Stimulated activated CD8-positive, alpha-beta memory T cell treated with anti-CD3 and anti-CD28 coated beads, Interleukin-7, amount 100 ng/mL, for 4 hours (primary cell): ENCODE data around the gene SLC12A8.

Source experiments
- DNase-seq, 2 donors: peaks; one replicate each; pipeline ENCODE4 v3.0.0-alpha.2; 2020; ENCODE audit warnings: low read depth in 2 of 2

Gene SLC12A8

DNA sequence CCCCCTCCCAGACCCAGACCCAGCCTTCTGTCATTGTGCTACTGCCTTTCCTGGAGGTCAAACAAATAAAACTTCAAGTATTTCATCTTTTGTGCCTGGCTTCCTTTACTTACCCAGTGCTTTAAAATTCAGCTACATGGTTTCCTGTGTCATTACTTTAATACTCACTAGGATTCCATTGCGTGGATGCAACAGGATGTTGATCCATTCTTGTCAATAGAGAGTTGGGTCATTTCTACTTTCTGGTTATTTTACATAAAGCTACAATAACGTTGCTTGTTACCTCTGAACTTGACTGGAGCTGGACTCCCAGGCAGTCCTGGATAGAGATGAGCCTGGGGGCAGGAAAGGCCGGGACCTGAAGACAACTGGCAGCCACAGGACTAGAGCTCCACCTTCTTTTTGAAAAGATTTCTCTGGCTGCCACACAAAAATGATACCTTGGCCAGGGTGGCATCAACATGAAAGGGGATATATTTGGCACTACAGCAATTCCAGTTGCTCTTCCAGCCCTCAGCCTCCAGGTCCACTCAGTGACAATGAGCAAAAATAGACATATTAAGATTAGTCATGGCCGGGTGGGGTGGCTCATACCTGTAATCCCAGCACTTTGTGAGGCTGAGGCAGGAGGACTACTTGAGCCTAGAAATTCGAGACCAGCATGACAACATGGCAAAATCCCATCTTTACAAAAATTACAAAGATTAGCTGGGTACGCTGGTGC, 133.4 kb downstream of the SLC12A8 start:
- DNase-seq: no peak

DNA sequence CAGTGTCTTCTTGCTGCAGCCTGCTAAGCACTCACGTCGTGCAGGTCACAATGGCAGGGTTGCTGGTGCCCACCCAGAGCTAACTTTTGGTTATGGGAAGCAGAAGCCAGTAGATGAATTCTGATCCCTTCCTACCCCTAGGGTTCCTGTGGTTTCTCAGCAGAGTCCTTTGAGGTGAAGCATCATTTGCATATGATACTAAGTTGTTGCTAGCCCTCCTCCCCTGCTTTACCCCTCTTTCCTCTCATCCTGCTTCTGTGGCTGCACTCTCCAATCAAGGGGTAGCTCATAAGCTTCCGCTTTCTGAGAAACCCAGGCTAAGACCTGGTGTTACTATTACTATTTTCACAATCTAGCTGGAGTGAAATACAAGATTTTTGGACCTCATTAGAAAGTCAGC, 134.7 kb downstream of the SLC12A8 start:
- DNase-seq: no peak

DNA sequence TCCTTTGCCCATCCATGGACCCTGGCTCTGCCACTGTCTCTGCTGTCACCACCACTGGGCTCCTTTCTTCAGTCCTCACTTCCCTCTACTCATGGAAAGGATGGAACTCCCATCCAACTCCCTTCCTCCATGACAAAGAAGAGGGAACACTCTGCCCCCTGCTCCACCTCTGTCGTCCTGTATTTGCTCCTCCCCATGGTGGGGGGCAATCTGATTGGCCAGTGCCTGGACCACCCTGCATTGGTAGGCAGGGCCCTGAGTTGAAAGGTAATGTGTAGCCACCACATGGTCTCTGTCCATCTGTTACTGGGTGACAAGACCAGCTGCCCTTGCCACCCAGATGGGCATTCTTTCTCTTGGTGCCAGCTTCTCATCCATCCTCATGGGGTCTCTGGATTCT, 136.1 kb downstream of the SLC12A8 start:
- DNase-seq: no peak

DNA sequence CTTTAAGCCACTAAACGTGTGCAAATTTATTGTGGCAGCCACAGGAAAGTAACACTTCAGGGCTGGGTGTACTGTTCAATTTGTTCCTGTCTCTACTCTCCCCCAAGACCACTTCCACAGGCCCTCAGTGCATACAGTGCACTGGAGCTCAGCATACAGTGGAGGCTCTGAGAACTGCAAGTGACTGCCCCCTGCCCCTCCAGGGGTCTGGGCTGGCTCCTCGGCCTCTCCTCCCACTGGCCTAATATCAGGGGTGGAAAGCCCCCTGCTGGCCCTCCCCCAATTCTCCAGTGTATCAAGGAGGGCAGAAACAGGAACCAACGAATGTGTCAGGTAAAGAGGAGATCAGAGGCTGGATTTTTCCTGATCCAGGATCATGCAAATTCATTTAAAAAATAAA, 136.8 kb downstream of the SLC12A8 start:
- DNase-seq: no peak

- DNase-seq: no peak
Observed at GRCh38 chr3:125073390-125073905, 139.1 kb downstream of the SLC12A8 start.

DNA sequence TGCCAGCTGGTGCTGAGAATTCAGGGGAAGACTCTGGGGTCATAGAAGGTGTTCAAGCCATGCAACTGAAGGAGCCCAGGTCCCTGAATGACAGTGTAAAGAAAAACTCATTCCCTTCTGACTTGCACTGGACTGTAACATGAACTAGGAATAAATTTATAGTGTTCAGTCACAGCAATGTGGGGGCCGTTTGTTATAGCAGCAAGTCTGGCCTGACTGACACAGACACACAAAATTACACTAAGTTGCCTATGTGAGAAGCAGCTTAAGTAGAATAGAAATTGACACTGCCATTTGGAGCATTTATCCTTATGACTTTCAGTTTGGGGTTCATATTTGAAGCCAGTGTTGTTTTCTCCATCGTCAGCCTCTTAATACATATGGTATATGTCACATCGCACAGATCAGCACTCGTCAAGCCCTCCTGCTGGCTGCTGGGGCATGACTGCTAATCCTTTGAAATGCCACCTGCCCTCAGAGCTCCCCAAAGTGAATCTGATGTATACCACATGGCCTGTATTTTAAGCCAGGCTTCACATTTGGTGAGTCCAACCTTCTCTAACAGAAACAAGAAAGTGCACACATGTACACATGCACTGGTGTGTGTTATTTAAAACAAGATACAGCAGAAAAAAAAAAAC, 139.7 kb downstream of the SLC12A8 start:
- no peak for DNase-seq

GRCh38 chr3:125072301-125072700, 140.2 kb downstream of the SLC12A8 start:
- no peak for DNase-seq

DNA sequence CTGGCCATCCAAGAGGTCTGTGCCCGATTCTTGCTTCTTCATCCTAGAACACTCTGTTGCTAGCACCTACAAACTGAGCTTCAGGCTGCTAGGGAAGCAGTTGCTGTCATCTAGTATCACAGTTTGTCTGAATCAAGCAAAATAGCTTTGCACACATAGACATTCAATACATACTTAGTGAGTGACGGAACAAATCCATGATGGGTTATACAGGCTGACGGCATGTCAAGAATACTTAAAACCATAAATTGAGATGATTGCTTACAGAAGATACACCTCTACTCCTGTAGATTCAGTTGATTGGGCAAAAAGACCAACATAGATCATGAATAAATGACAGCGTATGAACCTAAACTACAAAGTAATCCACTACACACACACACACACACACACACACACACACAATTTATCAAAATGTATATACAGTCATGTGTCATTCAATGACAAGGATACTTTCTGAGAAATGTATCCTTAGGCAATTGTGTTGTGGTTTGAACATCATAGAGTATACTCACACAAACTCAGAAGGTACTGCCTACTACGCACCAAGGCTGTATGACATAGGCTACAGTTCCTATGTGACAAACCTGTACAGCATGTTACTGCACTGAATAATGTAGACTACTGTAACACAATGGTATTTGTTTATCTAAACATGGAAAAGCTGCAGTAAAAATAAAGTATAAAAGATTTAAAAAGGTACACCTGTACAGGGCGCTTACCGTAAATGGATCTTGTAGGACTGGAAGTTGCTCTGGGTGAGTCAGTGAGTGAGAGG, 142.4 kb downstream of the SLC12A8 start:
- DNase-seq: no peak

DNA sequence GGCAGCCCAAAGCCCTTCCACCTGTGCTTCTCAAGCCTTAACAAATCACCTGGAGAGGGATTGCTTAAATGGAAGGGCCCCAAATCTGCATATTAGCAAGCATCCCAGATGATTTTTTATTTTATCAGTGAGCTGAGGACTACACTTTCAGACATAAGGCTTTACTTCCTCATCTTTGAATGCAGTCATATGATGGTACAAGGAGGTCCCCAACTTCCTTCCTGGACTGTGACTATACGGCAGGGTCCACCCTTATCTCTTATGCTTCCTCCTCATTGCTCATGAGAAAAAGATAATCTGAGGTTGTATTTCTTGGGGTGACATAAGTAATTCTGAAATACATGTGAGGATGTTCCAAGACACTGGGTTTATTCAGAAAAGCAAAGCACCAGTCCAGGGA, 143.1 kb downstream of the SLC12A8 start:
- DNase-seq: no peak

DNA sequence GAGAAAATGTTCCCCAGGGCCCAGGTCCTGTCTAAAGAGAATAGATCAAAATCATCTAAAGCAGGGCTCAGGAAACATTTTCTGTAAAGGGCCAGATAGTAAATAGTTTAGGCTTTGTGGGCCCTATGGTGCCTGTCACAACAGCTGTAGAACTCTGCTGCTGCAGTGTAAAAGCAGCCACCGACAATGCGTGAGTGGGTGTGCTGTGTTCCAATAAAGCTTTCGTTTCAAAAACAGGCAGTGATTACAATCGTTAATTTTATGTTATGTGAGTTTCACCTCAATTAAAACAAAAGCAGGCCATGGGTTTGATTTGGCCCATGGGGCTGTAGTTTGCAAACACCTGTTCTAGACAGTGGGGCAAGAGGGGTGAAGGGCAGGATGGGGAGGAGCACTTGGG, 144.3 kb downstream of the SLC12A8 start:
- no peak for DNase-seq

DNA sequence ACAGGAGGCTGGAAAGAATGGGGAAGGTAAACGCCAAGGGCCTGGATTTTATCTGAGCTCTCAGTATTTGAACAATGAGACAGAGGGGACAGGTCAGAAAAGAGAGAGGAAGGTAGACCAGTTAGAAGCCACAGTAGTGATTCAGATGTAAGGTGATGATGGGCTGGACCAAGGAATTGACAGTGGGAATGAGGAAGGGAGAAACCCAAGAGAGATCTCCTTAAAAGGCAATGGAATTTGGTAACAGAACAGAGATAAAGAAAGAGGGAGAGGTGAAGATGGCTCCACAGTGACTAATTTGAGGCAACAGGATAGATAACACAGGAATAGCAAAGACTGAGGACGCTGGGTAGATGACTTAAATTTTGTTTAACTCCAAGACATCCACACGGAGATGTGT, 145.3 kb downstream of the SLC12A8 start:
- no peak for DNase-seq

DNA sequence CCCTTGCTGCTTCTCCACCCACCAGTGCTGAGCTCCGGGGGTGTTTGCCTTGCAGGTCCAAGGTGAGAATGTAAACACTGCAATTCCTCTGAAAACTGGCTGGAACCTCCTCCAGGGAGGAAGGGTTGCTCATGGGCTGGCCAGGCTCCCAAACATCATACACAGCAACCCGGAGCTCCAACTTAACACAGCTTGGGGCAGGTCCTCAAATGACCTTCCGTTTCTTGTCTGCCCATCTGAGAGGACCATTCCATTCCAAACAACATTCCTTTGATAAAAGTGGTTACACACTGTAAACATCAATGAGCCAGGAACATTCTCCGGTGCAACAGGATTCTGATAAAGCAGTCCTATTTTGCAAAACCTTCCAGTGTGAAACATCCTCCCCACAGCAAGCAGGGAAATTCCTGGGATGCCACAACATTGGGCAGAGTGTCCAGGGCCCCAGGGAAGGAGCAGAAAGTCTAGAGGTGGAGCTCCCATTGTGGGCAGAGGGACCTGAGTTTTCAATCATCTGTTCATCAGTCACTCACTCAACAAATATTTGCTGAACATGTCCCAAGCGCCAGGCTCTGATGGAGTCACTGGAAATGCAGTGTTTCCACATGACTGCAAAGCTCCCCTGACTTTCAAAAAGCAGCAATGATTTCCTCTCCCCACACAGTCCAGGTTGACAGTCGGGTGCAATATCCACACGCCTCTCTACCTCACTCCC, 149.5 kb downstream of the SLC12A8 start:
- no peak for DNase-seq

- no peak for DNase-seq
Observed at GRCh38 chr3:125061646-125062045, 150.9 kb downstream of the SLC12A8 start.

- DNase-seq: no peak
Observed at GRCh38 chr3:125061170-125061569, 151.4 kb downstream of the SLC12A8 start.

GRCh38 chr3:125059488-125060245, 152.9 kb downstream of the SLC12A8 start:
- no peak for DNase-seq

DNA sequence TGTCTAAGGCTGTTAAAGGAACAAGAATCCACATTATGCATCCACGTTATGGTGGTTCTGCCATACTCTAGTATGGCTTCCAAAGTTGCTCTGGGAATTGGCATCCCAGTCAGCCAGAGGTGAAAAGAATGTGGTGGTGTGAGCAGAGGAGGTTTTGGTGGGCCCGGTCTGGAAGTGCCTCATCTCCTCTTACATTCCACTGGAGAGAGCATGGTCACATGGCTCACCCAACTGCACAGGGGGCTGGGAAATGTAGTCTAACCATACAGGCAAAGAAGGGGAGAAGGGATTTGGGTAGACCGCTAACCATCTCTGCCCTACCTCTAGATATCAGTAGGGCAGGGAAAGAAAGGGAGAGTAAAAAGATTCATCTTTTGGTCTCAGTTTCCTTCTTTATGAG, 153.6 kb downstream of the SLC12A8 start:
- DNase-seq: no peak

GRCh38 chr3:125058529-125058928, 154.0 kb downstream of the SLC12A8 start:
- no peak for DNase-seq

DNA sequence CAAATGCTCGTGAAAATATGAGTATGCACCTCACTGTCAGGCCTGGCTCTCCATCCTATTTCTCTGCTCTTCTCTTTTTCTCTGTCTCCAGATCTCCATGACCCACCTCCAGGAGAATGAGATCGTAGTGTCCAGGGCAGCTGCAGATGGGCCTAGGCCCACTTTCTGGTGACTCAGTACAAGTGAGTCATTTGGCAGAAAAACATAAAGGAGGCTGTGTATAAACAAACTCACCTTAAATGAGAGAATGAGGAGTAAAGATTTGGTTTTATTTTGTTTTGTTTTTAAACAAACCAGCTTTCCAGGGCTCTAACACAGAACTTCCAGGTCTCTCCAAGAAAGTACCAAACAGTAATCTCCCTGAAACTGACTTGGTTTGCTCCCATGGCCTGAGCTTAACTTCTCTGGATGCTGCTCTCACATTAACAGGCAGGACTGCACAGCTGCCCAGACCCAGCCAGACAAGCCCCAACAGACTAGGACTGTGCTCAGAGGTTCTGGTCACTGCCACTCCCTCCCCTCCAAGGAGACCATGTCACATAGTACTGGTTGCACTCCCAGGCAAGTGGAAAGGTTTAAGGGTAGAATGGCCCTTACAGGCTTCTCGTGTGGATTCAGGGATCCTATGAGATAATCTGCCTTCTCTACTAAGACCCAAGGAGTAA, 155.2 kb downstream of the SLC12A8 start:
- no peak for DNase-seq

- DNase-seq: peak; percentile 53 to 77
Observed at GRCh38 chr3:125055913-125056745, 156.4 kb downstream of the SLC12A8 start, which contains the start of gene HEG1. HEG1 (minus strand) TSS chr3:125055997; CDS start chr3:125055890, 107 bp downstream.
